ENCODE results near the gene DOCK1.

GRCh38 chr10:126911301-126911700 lies 6.1 kb downstream of the DOCK1 start:
- TF ChIP-seq CTCF (IDR thresholded peaks at IDR 0.05) (no peak), POLR2A (IDR thresholded peaks at IDR 0.05) (no peak)

Data from breast epithelium (tissue), 3 donors.